IPS-18c (cell line): Measurements from ENCODE around the gene SERPINF2.
"Not testable (repeated sequence)": the region's sequence is repeated elsewhere in the genome, so short reads cannot be mapped to it uniquely, and the experiment has no call there.

ENCODE experiments used
- H3K4me3 ChIP-seq: 2 replicates; pipeline ENCODE4 v1.7.0; 2013; ENCODE audit warnings: low read depth, mild to moderate bottlenecking, low read length, moderate library complexity; ENCODE audit not compliant: insufficient read depth
- H3K9me3 ChIP-seq: one replicate; pipeline ENCODE4 v1.6.1; 2013; ENCODE audit warnings: mild to moderate bottlenecking, low read length, moderate library complexity; ENCODE audit not compliant: control insufficient read depth, insufficient read depth

SERPINF2 gene

DNA sequence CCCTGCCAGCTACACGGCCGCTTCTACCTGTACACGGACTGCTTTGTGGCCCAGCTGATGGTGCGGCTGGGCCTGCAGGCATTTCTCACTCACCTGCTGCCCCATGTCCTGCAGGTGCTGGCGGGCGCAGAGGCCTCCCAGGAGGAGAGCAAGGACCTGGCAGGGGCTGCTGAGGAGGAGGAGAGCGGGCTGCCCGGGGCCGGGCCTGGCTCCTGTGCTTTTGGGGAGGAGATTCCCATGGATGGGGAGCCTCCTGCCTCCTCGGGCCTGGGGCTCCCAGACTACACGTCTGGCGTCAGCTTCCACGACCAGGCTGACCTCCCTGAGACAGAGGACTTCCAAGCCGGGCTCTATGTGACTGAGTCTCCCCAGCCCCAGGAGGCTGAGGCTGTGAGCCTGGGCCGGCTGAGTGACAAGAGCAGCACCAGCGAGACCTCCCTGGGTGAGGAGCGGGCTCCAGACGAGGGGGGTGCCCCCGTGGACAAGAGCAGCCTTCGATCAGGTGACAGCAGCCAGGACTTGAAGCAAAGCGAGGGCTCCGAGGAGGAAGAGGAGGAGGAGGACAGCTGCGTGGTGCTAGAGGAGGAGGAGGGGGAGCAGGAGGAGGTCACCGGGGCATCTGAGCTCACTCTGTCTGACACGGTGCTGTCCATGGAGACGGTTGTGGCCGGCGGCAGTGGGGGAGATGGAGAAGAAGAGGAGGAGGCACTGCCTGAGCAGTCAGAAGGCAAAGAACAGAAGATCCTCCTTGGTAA, 14.6 kb upstream of the SERPINF2 start:
- Histone ChIP-seq H3K4me3 (no peak overlapping the region), H3K9me3 (no peaks in the 10 kb centered on the region)

DNA sequence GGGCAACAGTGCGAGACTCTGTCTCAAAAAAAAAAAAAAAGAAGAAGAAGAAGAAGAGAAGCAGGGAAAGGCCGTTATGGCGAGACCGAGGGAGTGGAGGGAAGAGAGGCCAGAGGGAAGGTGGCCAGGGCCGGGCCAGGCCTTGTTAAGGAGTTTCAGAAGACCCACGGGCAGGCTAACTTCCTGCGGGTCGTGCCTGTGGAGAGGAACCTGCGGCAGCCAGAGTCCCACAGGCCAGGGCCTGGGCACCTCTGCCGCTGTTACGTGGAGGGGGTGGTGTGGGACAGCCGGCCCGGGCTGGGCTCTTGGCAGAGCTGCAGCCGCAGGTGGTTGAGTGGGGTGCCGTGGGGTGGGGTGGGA, 12.7 kb upstream of the SERPINF2 start:
- Histone ChIP-seq H3K9me3 (no peaks in the 10 kb centered on the region), H3K4me3 (no peak overlapping the region)

DNA sequence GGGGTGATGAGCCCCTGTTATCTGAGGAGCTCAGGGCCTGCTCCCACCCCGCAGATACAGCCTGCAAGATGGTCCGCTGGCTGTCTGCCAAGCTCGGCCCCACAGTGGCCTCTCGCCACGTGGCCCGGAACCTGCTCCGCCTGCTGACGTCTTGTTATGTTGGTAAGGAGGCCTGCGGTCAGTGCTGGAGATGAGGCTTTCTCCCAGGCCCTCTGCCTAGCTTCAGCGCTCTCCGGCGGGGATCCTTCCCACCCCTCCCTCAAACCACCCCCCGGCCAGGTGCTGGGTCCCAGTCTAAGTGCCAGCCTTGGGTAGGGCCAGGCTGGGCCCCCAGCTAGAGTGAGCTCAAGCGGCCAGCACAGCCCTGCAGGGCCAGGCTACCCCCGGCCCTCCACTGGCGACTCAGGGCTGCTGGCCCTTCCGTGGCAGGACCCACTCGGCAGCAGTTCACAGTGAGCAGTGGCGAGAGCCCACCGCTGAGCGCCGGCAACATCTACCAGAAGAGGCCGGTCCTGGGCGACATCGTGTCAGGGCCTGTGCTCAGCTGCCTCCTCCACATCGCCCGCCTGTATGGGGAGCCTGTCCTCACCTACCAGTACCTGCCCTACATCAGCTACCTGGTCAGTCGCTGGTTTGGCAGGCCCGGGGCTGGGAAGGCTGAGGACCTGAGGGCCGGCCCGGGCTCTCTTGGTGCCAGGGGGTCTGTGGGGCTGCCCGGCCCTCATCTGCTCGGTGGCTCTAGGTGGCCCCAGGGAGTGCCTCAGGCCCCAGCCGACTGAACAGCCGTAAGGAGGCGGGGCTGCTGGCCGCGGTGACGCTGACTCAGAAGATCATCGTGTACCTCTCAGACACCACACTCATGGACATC, 12.1 kb upstream of the SERPINF2 start:
- no peaks in the 10 kb centered on the region for H3K9me3 ChIP-seq
- H3K4me3 ChIP-seq = no peak overlapping the region

DNA sequence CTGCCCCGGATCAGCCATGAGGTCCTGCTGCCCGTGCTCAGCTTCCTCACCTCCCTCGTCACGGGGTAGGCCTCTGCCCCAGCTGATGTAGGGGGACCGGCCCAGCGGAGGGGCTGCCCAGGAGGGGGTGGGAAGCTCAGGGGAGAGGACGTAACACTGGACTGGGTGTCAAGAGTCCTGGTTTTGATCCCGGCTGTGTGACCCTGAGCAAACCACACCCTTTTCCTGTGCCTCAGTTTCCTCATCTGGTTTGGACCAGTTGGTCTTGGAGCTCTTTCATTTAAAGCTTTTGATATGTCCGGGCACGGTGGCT, 11.5 kb upstream of the SERPINF2 start:
- H3K9me3 ChIP-seq = no peaks in the 10 kb centered on the region
- H3K4me3 ChIP-seq = no peak overlapping the region

DNA sequence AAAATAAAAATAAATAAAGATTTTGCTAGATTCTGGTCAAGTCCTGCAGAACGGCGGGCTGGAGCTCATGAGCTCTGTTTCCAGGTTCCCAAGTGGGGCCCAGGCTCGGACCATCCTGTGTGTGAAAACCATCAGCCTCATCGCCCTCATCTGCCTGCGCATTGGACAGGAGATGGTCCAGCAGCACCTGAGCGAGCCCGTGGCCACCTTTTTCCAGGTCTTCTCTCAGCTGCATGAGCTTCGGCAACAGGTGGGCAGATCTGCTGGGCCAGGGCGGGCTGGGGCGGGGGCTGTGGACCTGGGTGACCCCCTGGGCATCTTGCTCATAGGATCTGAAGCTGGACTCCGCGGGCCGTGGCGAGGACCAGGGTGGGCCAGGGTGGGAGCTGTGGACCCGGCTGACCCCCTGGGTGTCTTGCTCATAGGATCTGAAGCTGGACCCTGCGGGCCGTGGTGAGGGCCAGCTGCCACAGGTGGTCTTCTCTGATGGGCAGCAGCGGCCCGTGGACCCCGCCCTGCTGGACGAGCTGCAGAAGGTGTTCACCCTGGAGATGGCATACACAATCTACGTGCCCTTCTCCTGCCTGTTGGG, 10.3 kb upstream of the SERPINF2 start:
- Histone ChIP-seq H3K4me3 (no peak overlapping the region), H3K9me3 (no peaks in the 10 kb centered on the region)

DNA sequence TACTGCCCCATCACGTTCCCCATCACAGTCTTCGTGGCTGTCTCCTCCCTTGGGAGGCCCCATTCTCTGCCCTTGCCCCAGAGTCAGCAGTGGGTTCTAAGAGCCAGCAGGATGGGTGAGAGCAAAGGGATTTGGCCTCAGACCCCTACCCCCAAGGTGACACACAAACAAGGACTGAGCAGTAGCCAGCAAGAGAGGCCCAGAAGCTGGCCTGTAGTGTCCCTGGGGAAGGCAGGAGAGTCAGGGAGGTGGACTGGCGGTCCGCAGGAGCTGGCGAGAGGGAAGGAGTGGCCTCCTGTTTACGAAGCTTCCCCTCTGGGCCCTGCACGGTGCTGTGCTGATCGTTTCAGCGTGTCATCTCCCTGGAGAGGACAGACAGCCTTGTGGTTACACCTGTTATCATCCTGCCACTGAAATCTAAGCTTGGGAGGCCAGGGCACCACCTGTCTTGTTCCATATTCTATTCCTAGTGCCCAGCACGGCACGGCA, 9.8 kb upstream of the SERPINF2 start:
- Histone ChIP-seq H3K4me3 (no peak overlapping the region), H3K9me3 (no peaks in the 10 kb centered on the region)

DNA sequence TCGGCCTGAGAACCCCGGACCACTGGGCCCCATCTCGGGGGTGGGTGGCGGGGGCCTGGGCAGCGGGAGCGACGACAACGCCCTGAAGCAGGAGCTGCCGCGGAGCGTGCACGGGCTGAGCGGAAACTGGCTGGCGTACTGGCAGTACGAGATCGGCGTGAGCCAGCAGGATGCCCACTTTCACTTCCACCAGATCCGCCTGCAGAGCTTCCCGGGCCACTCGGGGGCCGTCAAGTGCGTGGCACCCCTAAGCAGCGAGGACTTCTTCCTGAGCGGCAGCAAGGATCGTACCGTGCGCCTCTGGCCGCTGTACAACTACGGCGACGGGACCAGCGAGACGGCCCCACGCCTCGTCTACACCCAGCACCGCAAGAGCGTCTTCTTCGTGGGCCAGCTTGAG, 8.9 kb upstream of the SERPINF2 start:
- H3K4me3 ChIP-seq = no peak overlapping the region
- no peaks in the 10 kb centered on the region for H3K9me3 ChIP-seq

DNA sequence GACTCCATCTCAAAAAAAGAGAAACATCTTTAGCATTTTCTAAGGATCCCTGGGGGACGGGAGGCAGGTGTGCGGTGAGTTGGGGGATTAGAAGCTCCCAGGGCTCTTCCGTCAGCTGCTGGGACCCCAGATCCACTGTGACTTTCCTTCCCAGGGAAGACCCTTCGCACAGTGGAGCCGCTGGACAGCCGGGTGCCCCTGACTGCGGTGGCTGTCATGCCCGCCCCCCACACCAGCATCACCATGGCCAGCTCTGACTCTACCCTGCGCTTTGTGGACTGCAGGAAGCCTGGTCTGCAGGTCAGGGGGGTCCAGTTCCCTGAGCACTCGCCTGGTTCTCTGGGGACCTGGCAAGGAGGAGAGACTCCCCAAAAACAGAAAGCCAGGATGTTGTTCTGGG, 7.3 kb upstream of the SERPINF2 start:
- Histone ChIP-seq H3K4me3 (no peak overlapping the region), H3K9me3 (no peaks in the 10 kb centered on the region)

DNA sequence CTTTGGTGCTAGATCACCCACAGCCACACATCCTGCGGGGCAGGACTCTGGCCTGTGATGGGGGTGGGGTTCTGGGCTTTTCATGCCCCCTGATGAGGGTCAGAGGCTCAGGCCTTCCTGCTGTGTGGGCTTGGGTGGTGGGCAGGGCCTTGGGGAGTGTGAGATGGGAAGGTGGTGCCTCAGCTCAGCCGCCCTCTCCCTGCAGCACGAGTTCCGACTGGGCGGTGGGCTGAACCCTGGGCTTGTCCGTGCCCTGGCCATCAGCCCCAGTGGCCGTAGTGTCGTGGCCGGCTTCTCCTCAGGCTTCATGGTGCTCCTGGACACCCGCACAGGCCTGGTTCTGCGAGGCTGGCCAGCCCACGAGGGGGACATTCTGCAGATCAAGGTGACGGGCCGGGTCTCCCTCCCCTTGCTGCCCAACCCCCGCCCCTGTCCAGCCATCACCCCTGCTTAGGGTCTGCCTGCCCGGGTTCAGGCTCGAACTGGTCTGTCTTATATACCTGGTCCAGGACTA, 6.8 kb upstream of the SERPINF2 start:
- Histone ChIP-seq H3K9me3 (no peaks in the 10 kb centered on the region), H3K4me3 (no peak overlapping the region)

DNA sequence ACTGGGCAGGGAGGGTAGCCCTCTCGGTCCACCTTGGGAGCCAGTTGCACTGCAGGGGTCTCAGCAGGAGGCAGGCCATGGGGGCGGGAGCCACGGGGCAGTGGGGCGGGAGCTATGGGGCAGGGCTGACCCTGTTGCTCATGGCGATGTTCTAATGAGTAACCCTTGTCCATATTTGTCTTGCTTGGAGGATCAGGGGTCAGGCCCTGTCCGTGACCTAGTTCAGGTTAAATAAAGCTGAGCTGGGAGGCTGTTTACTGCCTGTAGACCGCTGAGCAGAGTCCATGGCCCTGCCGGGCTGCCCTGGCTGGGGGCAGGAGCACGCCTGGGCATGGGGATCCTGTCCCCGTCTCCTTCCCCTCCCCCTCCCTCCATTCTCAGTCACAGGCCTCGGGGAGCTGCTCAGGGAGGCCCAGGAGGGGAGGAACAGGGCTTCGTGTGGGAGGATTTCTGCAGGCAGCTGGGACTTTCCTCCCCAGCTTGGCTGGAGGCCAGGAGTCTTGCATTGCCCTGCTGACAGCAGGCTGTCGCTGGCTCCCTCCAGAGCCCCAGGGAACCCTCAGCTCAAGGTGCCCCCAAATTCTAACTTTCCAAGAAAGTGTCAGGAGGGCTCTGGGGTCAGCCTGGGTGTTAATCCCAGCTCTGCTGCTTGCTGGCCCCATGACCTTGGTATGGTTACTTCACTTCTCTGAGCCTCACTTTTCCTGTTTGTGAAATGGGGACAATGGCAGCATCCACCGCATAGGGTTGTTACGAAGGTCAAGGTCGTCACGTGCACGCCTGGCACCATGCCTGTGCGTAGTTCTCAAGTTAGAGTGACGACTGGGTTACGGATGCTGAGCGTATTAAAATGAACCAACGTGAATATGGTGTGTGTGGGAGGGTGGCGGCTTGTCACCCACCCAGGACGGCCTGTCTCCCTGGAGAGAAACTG, 6.1 kb upstream of the SERPINF2 start:
- Histone ChIP-seq H3K9me3 (no peaks in the 10 kb centered on the region), H3K4me3 (no peak overlapping the region)

DNA sequence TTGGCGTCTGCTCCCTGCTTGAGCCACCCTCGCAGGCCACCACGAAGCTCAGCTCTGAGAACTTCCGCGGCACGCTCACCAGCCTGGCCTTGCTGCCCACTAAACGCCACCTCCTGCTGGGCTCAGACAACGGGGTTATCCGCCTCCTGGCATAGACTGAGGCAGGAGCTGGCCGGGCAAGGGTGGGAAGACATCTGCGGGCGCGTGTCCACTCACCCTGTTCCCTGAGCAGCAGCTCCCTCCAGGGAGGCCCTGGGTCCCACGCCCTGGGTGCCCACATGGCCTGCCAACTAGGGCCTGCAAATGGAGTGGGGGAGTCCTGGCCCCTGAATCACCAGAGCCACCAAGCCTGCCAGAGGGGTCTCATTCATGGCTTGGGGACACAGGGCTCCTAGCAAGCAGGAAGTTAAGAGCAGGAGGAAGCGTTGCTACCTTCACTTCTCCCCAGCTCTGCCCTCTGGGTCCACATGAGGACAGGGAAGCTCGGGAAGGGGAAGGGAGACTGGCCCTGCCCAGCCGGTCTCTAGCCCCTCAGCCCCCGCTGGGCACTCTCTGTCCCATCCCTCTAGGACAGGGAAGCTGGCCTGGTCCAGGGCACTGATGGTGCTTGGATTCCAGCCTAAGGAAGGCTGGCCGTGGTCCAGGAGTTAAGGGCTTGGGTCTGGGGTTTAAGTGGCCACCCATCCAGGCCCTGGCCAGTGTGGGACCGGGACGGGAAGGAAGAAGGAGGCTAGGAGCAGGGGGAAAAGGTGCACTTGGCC, 5.0 kb upstream of the SERPINF2 start:
- H3K9me3 ChIP-seq = peaks cover 2% of the 10 kb centered on the region

DNA sequence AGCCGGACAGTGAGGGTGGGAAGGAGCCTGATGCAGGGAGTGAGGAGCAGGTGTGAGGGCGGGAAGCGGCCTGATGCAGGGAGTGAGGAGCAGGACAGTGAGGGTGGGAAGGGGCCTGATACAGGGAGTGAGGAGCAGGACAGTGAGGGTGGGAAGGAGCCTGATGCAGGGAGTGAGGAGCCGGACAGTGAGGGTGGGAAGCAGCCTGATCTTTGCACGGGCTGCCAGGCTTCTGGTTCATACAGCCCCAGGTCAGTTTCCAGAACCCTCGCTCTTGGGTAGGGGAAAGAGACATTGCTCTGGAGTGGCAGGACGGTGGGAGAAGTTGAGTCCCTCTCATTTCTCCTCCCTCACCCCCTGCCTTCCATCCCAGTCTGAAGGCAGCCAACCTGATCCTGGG, 772 bp upstream of the SERPINF2 start:
- not testable (repeated sequence) for H3K9me3 ChIP-seq, H3K4me3 ChIP-seq

More for the DNA sequence above, 5.0 kb upstream of the SERPINF2 start:
- H3K4me3 ChIP-seq = no peak overlapping the region

DNA sequence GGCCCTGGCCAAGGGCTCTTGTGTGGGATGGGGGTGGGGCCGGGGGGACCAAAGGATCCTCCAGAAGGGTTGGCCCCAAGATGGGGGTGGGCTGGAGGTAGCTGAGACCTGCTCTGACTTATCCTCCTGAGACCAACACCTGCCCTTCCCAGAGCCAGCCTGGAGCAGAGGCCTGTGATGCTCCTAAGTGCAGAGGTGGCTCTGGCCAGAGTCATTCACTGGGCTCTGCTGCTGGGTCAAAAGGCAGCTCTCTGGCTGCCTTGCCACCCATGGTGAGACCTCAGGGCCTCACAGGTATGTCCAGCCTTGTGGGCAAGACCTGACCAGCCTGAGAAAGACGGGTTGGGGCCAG, 393 bp downstream of the SERPINF2 start:
- Histone ChIP-seq H3K9me3 (peaks cover 4% of the 10 kb centered on the region), H3K4me3 (no peak overlapping the region)

DNA sequence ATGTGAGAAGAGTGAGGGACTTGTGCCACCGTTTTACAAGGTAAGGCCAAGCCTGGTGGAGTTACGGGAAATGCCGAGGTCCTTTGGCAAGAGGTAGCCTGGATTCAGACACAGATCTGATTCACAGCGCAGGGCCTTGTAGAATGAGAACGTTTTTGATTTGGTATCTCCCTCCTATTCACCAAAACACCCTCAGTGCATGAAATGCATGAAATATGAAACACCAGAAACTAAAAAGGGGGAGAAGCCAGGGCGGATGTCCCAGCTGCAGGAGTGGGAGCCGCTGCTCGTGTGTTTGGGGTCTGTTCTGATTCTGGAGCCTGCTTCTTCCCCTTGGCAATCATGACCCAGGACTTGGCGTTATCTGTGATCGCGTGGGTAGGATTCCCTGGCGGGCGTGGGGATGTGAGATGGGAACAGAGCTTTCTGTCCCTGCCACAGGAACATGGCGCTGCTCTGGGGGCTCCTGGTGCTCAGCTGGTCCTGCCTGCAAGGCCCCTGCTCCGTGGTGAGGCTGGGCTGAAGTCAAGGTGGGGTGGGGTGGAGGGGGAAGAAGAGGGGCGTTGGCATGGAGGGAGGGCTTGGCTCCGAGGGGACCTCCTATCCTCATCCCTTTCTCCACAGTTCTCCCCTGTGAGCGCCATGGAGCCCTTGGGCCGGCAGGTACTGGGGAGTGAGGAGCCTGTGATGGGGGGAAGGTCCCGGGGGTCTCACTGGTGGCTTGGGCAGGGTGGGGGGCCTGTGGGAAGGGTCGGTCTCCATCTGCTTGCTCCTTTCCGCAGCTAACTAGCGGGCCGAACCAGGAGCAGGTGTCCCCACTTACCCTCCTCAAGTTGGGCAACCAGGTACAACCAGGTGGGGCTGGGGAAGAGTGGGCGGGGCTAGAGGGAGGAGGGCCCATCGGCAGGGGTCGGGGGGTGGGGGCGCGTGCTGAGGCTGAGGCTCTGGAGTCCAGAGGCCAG, 2.2 kb downstream of the SERPINF2 start:
- Histone ChIP-seq H3K4me3 (no peak overlapping the region), H3K9me3 (peaks cover 6% of the 10 kb centered on the region)

DNA sequence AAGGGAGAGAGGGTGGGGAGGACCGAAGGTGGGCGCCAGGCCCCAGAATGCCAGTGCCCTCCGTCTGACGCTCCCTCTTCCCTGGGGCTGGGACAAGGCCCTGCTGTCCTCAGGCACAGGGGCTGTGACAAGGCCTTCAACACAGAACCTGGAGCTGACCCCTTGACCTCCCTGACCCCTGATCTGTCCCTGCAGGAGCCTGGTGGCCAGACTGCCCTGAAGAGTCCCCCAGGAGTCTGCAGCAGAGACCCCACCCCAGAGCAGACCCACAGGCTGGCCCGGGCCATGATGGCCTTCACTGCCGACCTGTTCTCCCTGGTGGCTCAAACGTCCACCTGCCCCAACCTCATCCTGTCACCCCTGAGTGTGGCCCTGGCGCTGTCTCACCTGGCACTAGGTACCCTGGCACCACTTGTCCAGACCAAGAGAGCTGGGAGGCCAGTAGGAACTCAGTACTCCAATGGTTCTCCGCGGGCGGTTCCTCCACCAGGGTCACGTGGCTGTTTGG, 2.9 kb downstream of the SERPINF2 start:
- H3K4me3 ChIP-seq = no peak overlapping the region
- peaks cover 6% of the 10 kb centered on the region for H3K9me3 ChIP-seq
